GM21717 (cell line): Measurements from ENCODE around the gene CEP85.
"Not testable (repeated sequence)": the region's sequence is repeated elsewhere in the genome, so short reads cannot be mapped to it uniquely, and the experiment has no call there.

Experiments
- ATAC-seq: cut with Tn5 transposase; IDR thresholded peaks from one replicate; pipeline ENCODE4 v1.9.1; 2021; ENCODE audit warnings: mild to moderate bottlenecking, moderate library complexity; ENCODE audit not compliant: unreplicated experiment

CEP85 gene

DNA sequence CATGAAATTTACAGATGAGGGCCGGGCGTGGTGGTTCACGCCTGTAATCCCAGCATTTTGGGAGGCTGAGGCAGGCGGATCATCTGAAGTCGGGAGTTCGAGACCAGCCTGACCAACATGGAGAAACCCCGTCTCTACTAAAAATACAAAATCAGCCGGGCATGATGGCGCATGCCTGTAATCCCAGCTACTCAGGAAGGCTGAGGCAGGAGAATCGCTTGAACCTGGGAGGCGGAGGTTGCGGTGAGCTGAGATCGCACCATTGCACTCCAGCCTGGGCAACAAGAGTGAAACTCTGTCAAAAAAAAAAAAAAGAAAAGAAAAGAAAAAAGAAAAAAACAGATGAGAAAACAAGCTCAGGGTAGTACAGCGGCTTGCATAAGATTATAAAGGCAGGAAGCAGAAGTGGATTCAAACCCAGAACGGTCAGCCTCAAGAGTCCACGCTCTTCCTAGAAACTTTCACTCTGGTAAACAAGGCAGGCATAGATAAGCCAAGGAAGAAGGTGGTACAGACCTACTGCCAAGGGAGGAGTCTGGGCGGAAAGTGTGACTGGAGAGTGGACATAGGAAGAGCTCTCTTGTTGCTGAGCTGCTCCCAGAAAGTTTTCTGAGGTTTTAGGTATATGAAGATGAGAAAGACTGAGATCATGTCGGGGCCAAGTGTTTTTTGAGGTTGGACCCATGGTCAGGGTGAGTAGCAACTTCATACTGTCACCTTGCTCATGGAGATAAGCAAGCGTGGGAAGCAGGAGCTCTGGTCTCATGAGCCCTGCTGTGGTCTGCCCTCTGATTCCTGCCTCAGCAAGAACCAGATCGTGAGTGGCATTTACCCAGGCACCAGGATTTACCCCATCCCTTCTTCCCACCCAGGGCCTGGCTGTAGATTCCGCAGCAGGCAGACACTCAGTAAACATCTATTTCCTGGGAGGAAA, 74.2 kb downstream of the CEP85 start:
- not testable (repeated sequence) for ATAC-seq

DNA sequence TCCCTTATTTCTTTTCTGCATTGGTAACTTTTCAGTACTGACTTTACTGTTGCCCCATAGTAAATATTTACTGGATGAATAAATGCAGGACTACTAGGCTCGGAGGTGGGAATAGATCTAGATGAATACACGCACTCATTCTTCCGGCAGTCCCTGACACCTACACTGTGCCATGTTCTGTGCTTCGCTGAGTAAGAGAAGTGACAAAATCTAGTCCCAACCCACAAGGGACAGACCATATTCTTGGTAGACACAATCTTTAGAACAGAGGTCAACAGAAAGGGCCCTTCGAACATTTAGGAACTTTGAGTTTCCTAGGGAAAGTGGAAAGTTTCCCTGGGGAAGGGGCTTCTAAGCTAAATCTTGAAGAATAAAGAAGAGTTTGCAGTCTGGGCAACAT, 80.5 kb downstream of the CEP85 start:
- ATAC-seq: no peak

DNA sequence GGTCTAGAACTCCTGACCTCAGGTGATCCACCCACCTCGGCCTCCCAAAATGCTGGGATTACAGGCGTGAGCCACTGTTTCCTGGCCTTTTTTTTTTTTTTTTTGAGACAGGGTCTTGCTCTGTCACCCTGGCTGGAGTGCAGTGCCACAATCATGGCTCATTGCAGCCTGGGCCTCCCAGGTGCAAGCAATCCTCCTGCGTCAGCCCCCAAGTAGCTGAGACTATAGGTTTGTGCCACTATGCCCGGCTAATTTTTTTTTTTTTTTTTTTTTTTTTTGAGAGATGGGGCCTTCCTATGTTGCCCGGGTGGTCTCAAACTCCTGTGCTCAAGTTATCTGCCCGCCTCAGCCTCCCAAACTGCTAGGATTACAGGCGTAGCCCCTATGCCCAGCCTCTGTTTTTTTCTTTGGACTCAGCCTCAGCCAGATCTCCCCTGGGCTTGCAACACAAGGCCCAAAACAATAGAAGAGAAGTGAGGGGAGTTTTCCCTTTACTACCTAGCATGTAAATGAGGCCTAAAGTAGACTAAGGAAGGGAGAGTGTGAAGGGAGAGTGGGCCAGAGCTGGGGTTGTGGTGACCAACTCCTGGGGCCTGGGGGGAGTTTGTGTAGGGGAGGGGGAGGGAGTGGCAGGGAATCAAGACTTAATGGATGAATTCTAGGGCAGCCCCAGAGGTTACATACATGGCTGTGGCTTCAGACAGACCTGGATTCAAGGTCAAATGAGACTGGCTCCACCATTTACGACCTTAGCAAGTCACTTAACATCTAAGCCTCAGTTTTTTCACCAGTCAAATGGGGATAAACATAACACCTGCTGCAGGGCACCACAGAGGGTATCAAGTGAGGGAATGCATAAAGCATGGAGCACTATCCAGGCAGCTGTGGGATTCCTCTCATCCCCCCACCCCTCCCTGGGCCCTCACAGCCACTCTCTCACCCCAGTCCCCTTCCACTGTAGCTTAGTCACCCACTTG, 82.2 kb downstream of the CEP85 start:
- ATAC-seq: no peak

DNA sequence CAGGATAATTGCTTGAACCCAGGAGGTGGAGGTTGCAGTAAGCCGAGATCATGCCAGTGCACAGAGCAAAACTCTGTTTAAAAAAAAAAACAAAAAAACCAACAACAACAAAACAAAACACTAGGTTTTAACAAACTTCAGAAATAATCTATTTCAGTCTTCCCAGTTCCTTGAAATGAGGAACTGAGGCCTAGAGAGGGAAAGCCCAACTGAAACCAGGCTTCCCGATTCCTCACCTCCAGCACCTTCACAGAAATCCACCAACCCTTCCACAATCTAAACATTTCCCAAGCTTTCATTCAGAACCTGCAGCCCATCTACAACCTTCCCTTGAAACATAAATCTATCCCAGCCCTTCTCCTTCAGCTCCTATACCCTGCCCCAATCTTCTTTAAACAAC, 83.1 kb downstream of the CEP85 start:
- ATAC-seq: no peak

DNA sequence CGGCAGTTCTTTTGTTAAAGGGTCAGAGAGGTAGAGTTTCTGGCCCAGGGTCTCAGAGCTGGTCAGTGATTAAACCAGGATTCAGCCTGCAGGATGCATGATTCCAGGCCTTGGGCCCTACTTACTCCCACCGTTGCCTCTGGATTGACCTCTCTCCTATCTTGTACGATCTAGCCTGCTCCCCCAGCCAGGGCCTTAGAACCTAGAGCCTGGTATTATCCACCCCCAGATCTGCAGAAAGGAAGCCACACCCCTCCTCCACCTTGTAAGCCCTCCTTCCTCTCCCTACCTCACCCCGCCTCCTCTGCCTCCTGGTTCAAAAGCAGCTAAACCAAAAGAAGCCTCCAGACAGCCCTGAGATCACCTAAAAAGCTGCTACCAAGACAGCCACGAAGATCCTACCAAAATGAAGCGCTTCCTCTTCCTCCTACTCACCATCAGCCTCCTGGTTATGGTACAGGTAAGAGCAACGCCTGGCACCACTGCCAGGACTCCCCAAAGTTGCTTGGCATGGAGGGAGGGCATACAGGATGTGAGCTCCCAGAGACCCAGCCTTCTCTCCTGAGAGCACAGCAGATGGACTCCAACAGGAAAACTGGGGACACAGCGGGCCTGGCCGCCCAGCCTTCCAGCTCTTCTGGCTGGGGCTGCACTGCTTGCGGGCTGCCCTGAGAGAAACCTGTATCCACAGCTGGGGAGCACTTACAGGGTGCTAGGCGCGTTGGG, 83.8 kb downstream of the CEP85 start, which contains the start of gene CD52:
Gene CD52 (plus strand): TSS at position 347 of the 726 bp plus-strand sequence. CDS start 60 bp downstream, at position 407.
- ATAC-seq: peak; percentile 38

DNA sequence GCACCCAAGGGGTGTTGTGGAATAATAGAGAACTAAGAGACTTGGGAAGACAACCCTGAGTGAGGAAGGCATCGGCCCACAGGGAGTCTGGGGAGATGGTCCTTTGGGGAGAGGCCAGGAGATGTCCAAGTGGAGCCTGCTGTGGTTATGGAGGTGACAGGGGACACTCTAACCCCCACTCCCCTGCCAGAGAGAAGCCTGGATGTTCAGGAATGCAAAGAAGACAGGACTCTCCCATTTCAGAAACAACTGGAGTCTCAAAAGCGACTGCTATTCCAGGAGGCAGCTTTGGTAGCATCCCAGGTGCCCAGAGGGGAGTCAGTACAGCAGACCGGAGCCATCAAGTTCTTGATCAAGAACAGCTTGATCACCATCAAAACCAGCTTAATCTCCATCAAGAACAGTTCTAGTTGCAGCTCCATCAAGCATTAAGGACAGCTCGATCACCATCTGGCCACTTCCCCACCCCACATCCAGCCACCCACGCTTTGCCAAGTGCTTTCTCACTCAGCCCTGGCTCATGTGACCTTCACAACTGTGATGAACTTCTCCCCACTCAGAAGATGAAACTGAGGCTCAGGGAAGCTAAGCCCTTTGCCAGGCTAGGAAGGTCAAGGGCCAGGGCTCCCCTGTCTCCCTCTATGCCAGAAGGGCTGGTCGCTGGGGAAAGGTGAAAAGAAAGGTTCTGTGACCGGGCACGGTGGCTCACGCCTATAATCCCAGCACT, 84.5 kb downstream of the CEP85 start:
- no peak for ATAC-seq

DNA sequence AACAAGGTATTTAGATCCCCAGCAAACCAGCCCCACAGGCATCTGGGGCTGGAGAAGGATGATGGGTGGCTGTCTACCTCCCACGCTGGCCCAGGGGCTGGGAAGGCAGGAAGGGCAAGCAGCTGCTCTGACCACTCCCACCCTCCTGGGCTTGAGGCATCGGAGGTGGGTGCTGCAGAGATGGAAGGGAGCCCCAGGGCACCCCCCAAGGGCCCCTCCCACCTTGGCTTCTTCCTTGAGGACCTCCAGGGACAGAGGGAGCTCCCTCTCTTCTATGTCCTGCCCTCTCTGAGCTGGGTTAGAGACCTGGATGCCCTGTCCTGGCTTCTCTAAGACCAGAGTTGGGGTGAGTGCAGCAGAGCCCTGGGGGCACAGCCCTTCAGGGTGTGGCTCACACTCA, 86.9 kb downstream of the CEP85 start:
- no peak for ATAC-seq

DNA sequence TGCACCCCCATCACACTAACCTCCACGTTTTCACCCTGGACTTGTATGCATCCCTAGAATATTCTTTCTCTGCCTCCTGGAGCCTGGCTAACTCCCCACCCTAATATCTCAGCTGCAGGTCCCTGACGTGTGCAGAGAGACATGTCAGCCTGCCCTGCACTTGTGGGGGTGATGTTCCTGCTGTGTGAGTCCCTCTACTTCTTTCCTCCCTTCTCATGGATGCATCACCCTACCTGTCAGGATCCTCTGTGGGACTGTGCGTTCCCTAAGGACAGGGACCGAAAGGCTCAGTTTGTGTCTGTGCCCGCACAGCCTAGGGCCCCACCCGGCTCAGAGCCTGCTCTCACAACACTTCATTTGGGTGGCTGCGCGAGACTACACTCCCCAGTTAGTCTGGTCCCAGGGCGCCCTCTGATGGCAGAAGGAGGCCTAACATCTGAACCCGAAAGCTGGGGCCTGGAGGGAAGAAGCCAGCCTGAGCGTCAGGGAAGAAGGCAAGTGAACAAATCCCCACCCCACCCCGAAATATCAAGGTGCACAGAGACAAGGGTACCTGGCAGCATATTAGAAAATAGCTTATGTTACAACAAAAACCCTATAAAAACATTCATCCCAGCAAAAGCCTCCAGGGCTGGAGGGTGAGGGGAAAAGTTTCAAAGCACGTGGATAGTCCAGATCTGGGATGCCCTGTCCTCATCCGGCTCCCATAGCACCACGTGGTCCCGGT, 87.5 kb downstream of the CEP85 start:
- ATAC-seq: no peak

DNA sequence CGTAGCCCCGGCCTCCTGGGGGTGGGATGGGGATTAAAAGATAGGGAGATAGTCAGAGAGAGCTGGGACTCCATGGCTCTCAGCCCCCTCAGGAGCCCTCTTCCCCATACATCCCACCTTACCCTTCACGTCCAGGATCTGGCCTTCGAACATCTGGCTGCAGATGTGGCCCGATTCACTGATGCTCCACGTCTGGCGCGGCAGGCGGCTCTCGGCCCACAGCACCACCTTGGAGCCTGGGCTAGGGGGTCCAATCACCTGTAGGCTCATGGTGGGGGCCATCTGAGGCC, 88.0 kb downstream of the CEP85 start:
- no peak for ATAC-seq

DNA sequence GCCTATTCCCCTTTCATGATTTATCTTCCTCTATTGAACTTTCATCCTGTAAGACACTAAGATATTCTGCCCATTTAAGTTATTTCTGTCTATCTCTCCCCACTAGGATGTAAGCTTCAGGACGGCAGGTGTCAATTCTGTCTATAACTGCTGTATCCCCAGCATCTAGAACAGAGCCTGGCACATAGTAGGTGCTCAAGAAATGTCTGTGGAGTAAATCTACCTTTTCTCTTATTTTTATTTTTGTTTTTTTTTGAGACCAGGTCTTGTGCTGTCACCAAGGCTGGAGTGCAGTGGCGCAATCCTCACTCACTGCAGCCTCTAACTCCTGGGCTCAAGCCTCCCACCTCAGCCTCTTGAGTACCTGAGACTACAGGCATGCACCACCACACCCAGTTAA, 89.4 kb downstream of the CEP85 start:
- ATAC-seq: no peak

DNA sequence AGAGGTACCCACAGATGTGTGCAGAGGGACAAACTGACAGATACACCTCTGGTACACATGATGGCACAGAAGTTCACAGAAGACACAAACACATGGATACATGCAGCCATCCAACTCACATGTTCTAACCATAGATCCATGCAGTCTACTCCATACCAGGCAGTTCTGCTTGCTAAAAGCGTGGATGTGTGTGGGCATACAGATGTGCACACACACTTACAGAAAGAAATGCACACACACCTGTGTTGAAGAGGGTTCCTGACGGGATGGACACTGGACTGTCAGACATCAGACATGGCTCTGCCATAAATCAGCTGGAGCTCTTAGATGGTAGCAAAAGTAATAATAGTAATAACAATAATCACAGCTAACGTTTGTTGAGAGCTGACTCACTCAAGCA, 90.5 kb downstream of the CEP85 start:
- ATAC-seq: no peak

DNA sequence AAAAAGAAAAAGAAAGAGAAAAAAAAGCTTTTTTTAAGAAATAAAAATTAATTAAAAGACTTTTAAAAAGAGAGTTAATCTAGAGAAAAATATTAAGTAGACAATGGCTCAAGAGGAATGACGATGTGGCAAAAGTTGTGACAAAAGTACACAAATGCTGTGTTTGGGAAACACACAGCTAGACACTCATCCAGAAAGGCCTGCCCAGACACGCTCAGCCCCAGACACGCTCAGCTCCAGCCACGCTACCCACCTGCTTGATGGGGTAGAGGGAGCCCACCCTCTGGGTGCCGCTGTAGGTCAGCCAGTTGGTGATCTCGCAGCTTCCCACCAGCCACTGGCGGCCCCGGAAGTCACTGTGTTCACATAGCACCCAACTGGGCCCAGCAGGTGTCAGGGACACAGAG, 94.0 kb downstream of the CEP85 start:
- ATAC-seq: no peak
